Chondrocyte (in vitro differentiated cells): ENCODE results near the gene ADAM12. TPM values are rescaled to one million over a fixed set of nuclear protein-coding genes. Genes with fewer than 3 reads are reported as not detected.

Source experiments
- DNase-seq: peaks from one replicate; pipeline ENCODE4 v3.0.0; 2021; ENCODE audit warnings: mixed read lengths, low spot score
- H3K27ac Mint-ChIP-seq: one replicate; pipeline ENCODE4 v1.8.0; 2021; ENCODE audit warnings: mild to moderate bottlenecking, moderate library complexity, mixed read lengths; ENCODE audit not compliant: unreplicated experiment
- H3K27me3 Mint-ChIP-seq: 2 replicates; pipeline ENCODE4 v1.8.0; 2021; ENCODE audit warnings: low read depth, mixed read lengths
- H3K36me3 Mint-ChIP-seq: 2 replicates; pipeline ENCODE4 v1.8.0; 2021; ENCODE audit warnings: low read depth, mixed read lengths
- H3K4me1 Mint-ChIP-seq: 2 replicates; pipeline ENCODE4 v1.8.0; 2021; ENCODE audit warnings: low read depth, mild to moderate bottlenecking, mixed read lengths
- H3K4me3 Mint-ChIP-seq: one replicate; pipeline ENCODE4 v1.8.0; 2021; ENCODE audit warnings: mild to moderate bottlenecking, moderate library complexity, mixed read lengths; ENCODE audit not compliant: unreplicated experiment
- H3K9me3 Mint-ChIP-seq: 2 replicates; pipeline ENCODE4 v1.8.0; 2021; ENCODE audit warnings: low read depth, mixed read lengths
- total RNA-seq: library from RNA; stranded (reverse); gene quantifications from 3 replicates; pipeline ENCODE4 v1.2.1, GENCODE V29; 2021
- TF ChIP-seq, protein P1 (sequence below): fragments of 200-600 bp; sonication (generic); IDR thresholded peaks from 2 replicates; pipeline ENCODE4 v1.5.0; 2021; ENCODE audit warnings: antibody characterized with exemption, mild to moderate bottlenecking, moderate library complexity

ADAM12 gene
- total RNA-seq, 1 donor from 2014 or later, result 175 TPM

DNA sequence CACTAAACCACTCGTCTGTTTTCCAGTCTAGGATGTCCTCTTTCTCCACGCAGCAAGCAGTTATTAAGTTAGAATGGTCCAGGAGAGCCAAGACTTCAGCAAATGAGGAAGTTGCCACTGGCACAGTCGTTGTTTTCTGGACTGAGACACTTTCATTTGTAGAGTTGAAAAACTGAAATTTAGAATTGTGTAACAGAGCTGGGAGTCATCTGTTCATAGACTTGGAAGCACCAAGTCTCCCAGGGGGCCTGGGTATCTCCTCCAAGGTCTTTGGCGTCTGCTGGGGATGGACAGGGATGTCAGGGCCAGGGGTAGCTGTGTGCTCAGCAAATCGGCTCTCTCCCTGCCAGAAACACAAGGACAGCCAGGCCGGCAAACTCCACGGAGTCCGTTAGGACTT is 283.5 kb downstream of the ADAM12 start:
- Mint-ChIP-seq H3K27ac (no peak overlapping the region), H3K4me1 (peaks cover 11% of the 10 kb centered on the region), H3K27me3 (no peaks in the 10 kb centered on the region)

DNA sequence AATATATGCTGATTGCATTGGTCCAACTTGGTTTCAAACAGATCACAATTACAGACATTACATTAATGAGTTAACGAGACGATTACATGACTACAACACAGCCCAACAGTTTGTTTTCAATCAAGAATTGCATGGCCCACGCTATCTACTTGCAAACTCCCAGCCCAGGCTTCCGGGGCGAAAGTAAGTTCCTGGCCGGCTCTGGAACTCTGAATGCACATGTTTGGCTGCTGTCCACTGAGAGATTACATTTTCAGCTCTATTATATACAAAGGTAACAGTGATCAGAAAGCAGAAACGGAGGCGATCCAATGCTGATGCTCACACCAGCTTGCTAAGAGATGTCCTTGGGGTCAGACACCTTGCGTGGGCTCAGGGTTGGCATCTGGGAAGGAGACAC is 285.6 kb downstream of the ADAM12 start:
- H3K36me3 Mint-ChIP-seq, result peaks cover 15% of the 10 kb centered on the region
- no peak overlapping the region for H3K4me3 Mint-ChIP-seq
- H3K27me3 Mint-ChIP-seq, result no peaks in the 10 kb centered on the region
- TF ChIP-seq, protein P1, sequence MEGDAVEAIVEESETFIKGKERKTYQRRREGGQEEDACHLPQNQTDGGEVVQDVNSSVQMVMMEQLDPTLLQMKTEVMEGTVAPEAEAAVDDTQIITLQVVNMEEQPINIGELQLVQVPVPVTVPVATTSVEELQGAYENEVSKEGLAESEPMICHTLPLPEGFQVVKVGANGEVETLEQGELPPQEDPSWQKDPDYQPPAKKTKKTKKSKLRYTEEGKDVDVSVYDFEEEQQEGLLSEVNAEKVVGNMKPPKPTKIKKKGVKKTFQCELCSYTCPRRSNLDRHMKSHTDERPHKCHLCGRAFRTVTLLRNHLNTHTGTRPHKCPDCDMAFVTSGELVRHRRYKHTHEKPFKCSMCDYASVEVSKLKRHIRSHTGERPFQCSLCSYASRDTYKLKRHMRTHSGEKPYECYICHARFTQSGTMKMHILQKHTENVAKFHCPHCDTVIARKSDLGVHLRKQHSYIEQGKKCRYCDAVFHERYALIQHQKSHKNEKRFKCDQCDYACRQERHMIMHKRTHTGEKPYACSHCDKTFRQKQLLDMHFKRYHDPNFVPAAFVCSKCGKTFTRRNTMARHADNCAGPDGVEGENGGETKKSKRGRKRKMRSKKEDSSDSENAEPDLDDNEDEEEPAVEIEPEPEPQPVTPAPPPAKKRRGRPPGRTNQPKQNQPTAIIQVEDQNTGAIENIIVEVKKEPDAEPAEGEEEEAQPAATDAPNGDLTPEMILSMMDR, result no peak
- DNase-seq, result no peak
- no peaks in the 10 kb centered on the region for H3K9me3 Mint-ChIP-seq
- H3K27ac Mint-ChIP-seq, result no peak overlapping the region
- H3K4me1 Mint-ChIP-seq, result peaks cover 9% of the 10 kb centered on the region

More for the DNA sequence above, 283.5 kb downstream of the ADAM12 start:
- Mint-ChIP-seq H3K9me3 (no peaks in the 10 kb centered on the region), H3K4me3 (no peak overlapping the region), H3K36me3 (peaks cover 15% of the 10 kb centered on the region)
- no peak for DNase-seq
- TF ChIP-seq, protein P1, result no peak

DNA sequence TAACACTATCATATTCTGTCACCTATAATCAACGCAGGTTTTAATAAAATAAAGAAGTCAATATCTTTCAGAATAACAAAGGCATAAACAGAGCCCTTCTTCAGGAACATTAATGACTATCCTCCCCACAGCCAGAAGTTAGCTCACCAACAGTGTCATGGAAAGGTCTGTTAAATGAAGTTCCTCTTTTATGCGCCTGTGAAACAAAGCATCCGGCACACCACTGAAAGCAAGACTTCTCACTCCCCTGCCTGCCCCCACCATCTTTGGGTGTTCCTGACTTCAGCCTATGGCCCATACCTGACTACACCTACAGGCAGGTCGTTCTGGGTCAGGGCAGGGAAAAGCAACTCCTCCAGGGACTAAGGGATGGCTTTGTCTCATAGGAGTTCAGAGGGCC is 286.5 kb downstream of the ADAM12 start:
- H3K4me3 Mint-ChIP-seq, result no peak overlapping the region
- TF ChIP-seq, protein P1, result no peak
- H3K36me3 Mint-ChIP-seq, result peaks cover 10% of the 10 kb centered on the region
- no peaks in the 10 kb centered on the region for H3K9me3 Mint-ChIP-seq
- H3K27me3 Mint-ChIP-seq, result no peaks in the 10 kb centered on the region
- H3K27ac Mint-ChIP-seq, result no peak overlapping the region
- no peak for DNase-seq
- peaks cover 9% of the 10 kb centered on the region for H3K4me1 Mint-ChIP-seq

DNA sequence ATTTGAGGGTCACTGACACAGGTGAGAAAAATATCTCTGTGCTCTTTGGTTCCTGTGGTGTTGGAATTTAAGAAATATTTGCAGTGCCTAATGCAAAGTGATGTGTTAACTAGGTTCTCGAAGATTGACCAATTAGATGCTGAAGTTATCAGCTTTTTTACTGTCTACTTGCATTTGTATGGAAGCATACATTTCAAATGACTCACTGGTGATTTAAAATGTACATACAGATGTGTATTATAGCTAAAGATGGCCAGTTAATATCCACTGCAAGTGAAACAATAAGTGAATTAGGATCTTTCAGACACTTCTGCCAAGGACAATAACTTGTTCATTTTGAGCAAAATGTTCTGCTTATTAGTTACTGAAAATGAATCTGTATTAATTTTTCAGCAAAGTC is 287.0 kb downstream of the ADAM12 start:
- no peaks in the 10 kb centered on the region for H3K9me3 Mint-ChIP-seq
- H3K4me3 Mint-ChIP-seq, result no peak overlapping the region
- H3K27me3 Mint-ChIP-seq, result no peaks in the 10 kb centered on the region
- DNase-seq, result no peak
- TF ChIP-seq, protein P1, result no peak
- H3K4me1 Mint-ChIP-seq, result peaks cover 9% of the 10 kb centered on the region
- H3K36me3 Mint-ChIP-seq, result peaks cover 9% of the 10 kb centered on the region
- no peak overlapping the region for H3K27ac Mint-ChIP-seq

DNA sequence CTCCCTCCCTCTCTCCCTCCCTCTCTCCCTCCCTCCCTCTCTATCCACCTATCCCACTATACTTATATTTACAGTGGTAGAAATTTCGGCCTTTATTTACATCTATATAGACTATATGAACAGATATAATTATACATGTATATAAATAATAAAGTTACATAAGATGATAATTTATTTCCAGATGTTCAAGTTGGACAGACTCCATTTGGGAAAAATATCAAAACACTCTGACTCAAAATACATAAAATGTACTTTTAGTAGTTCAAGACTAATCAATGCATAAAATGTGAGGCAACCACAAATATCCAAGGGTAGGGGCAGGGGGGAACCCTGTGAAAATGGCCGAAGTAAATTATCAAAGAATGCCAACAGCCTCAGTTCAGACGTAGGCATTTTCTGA is 288.9 kb downstream of the ADAM12 start:
- Mint-ChIP-seq H3K27ac (no peak overlapping the region), H3K27me3 (no peaks in the 10 kb centered on the region), H3K36me3 (peaks cover 7% of the 10 kb centered on the region), H3K9me3 (no peaks in the 10 kb centered on the region), H3K4me3 (no peak overlapping the region), H3K4me1 (peaks cover 9% of the 10 kb centered on the region)
- TF ChIP-seq, protein P1, result no peak
- no peak for DNase-seq
